K562 (cell line): ENCODE data around the gene PAK1IP1. TPM values are rescaled to one million over a fixed set of nuclear protein-coding genes. Genes with fewer than 3 reads are reported as not detected.

Experiments used
- CBFB ChIP-seq: sonication (generic); formaldehyde crosslinking; IDR thresholded peaks from 2 replicates; pipeline ENCODE4 v1.4.0; 2020; ENCODE audit warnings: mild to moderate bottlenecking, missing genetic modification reagents
- CBX1 ChIP-seq: sonication (generic); IDR thresholded peaks from 2 replicates; pipeline ENCODE4 v1.6.1; 2016; ENCODE audit warnings: antibody characterized with exemption, low read depth, mild to moderate bottlenecking
- CBX8 ChIP-seq: fragments of 200-600 bp; sonication (generic); IDR thresholded peaks from 2 replicates; pipeline ENCODE4 v1.6.1; 2012; ENCODE audit warnings: borderline replicate concordance, mixed run types, low read depth, mild to moderate bottlenecking, moderate library complexity, mixed read lengths, low read length, control low read depth, inconsistent platforms; ENCODE audit not compliant: poor library complexity, severe bottlenecking; ENCODE audit errors: extremely low read depth
- DACH1 ChIP-seq: fragments of 450-650 bp; IDR thresholded peaks from 2 replicates; pipeline ENCODE4 v1.6.1; 2018; ENCODE audit not compliant: partially characterized antibody
- ELK3 ChIP-seq: fragments of 450-650 bp; formaldehyde crosslinking; IDR thresholded peaks from 2 replicates; pipeline ENCODE4 v1.4.0; 2020; ENCODE audit warnings: mild to moderate bottlenecking
- JUNB ChIP-seq: fragments of 450-650 bp; formaldehyde crosslinking; conservative IDR thresholded peaks from 2 replicates; pipeline ENCODE4 v1.4.0; 2020; ENCODE audit warnings: mild to moderate bottlenecking
- KAT7 ChIP-seq: sonication (generic); formaldehyde crosslinking; IDR thresholded peaks from 2 replicates; pipeline ENCODE4 v1.8.0; 2022; ENCODE audit warnings: missing genetic modification reagents, mild to moderate bottlenecking, borderline replicate concordance
- POLR2H ChIP-seq: IDR thresholded peaks from 2 replicates; pipeline ENCODE4 v1.6.1; 2016; ENCODE audit warnings: missing genetic modification characterization, low read depth, mild to moderate bottlenecking, control low read depth, missing compliant biosample characterization, moderate library complexity
- RREB1 ChIP-seq: fragments of 250-450 bp; sonication (Bioruptor Pico); IDR thresholded peaks from 2 replicates; pipeline ENCODE4 v1.4.0; 2020
- SAFB ChIP-seq: fragments of 200-400 bp; formaldehyde crosslinking; IDR thresholded peaks from 2 replicates; pipeline ENCODE4 v1.6.1; 2017; ENCODE audit warnings: low read depth, low read length, borderline replicate concordance
- TGIF2 ChIP-seq: sonication (generic); formaldehyde crosslinking; IDR thresholded peaks from 2 replicates; pipeline ENCODE4 v1.8.1; 2022; ENCODE audit warnings: mild to moderate bottlenecking, missing genetic modification reagents, moderate library complexity
- USF2 ChIP-seq: sonication (generic); formaldehyde crosslinking; IDR thresholded peaks from 2 replicates; pipeline ENCODE4 v1.5.0; 2020; ENCODE audit warnings: missing genetic modification reagents
- ZFPM2 ChIP-seq: fragments of 250-450 bp; sonication (Bioruptor Pico); IDR thresholded peaks from 2 replicates; pipeline ENCODE4 v1.5.1; 2022; ENCODE audit warnings: mild to moderate bottlenecking
- ZMIZ1 ChIP-seq, 2 experiments: fragments of 150-350 bp in 1 of 2; IDR thresholded peaks; 2 replicates each; pipeline ENCODE4 v1.6.1; 2012 to 2016; ENCODE audit warnings: low read depth in 2 of 2, low read length in 2 of 2, mild to moderate bottlenecking in 1 of 2, moderate library complexity in 1 of 2
- ZNF780A ChIP-seq: fragments of 250-450 bp; sonication (Bioruptor Pico); IDR thresholded peaks from 2 replicates; pipeline ENCODE4 v1.5.0; 2021; ENCODE audit warnings: mild to moderate bottlenecking
- polyA plus RNA-seq, 8 experiments: library from polyadenylated mRNA; depleted of rRNA in 4 of 8; stranded (reverse) in 5 of 8; unstranded in 3 of 8; fragments of >200 nt; fragmentation: Nextera tagmentation in 2 of 8; fragmentation: Illumina TruSeq in 1 of 8; extraction: Ambion mirVana in 2 of 8; extraction: Trizol in 1 of 8; gene quantifications; 2 replicates each; pipeline versions ENCODE4 v1.2.1 to v1.2.3, GENCODE V29; 2011 to 2014; ENCODE audit warnings: inconsistent platforms in 1 of 8, missing spikeins in 1 of 8
- total RNA-seq, 7 experiments: library from RNA; depleted of rRNA in 6 of 7; stranded (reverse); fragments of >200 nt in 6 of 7; fragmentation: Illumina TruSeq in 2 of 7; extraction: Trizol in 2 of 7; gene quantifications; 2 replicates each; pipeline versions ENCODE4 v1.2.1 to v1.2.3, GENCODE V29; 2011 to 2021; ENCODE audit warnings: low replicate concordance in 1 of 7

Gene PAK1IP1
- total and polyA plus RNA-seq, 9 of the 15 experiments (the other 6 are each of a cell fraction or from before 2014, with no cell fraction given): 50.0 to 200 (median 87.0) TPM

GRCh38 chr6:10662207-10662606 lies 32.6 kb upstream of the PAK1IP1 start (continued):
- TF ChIP-seq CBX8 (no peak), RREB1 (CRISPR knock-in tag) (peak; percentile 62; the same call in 1 of the 2 replicates), DACH1 (no peak), USF2 (no peak), CBFB (CRISPR knock-in tag) (no peak), ELK3 (CRISPR knock-in tag) (peak; percentile 76; the same call in 1 of the 2 replicates), POLR2H (no peak), CBX1 (no peak), TGIF2 (CRISPR knock-in tag) (no peak), ZNF780A (CRISPR knock-in tag) (0 out of 2 replicates have a peak, but pooled peaks have one; percentile 55), ZFPM2 (CRISPR knock-in tag) (no peak), SAFB (no peak), ZMIZ1 (IDR thresholded peaks at IDR 0.05; ENCODE audit: low read depth in 2 of 2, low read length in 2 of 2) (no peak), KAT7 (no peak), JUNB (CRISPR knock-in tag) (no peak)
